Endodermal cell (in vitro differentiated cells): ENCODE data around the gene RAPGEF1. TPM values are rescaled to one million over a fixed set of nuclear protein-coding genes. Genes with fewer than 3 reads are reported as not detected.

Experiments used
- DNase-seq: peaks from one replicate; pipeline ENCODE4 v3.0.0-alpha.2; 2017
- H3K27ac ChIP-seq: 2 replicates; pipeline ENCODE4 v1.5.1; 2013; ENCODE audit warnings: mild to moderate bottlenecking, low read depth, low read length, moderate library complexity
- H3K27me3 ChIP-seq: 2 replicates; pipeline ENCODE4 v1.6.1; 2013; ENCODE audit warnings: mild to moderate bottlenecking, low read length, moderate library complexity; ENCODE audit not compliant: insufficient read depth, control insufficient read depth, poor library complexity, severe bottlenecking
- H3K36me3 ChIP-seq: 2 replicates; pipeline ENCODE4 v1.7.0; 2013; ENCODE audit warnings: mild to moderate bottlenecking, low read length, moderate library complexity; ENCODE audit not compliant: control insufficient read depth, insufficient read depth
- H3K4me1 ChIP-seq: one replicate; pipeline ENCODE4 v1.7.0; 2013; ENCODE audit warnings: low read length; ENCODE audit not compliant: control insufficient read depth, insufficient read depth
- H3K4me3 ChIP-seq: 2 replicates; pipeline ENCODE4 v1.5.1; 2013; ENCODE audit warnings: mild to moderate bottlenecking, low read length, moderate library complexity
- H3K9ac ChIP-seq: 2 replicates; pipeline ENCODE4 v1.6.1; 2013; ENCODE audit warnings: mild to moderate bottlenecking, low read length, moderate library complexity; ENCODE audit not compliant: poor library complexity, severe bottlenecking; ENCODE audit errors: extremely low read depth
- H3K9me3 ChIP-seq: 2 replicates; pipeline ENCODE4 v1.6.1; 2013; ENCODE audit warnings: mild to moderate bottlenecking, low read length, moderate library complexity; ENCODE audit not compliant: control insufficient read depth
- H3K27ac Mint-ChIP-seq: 2 replicates; pipeline ENCODE4 v1.8.0; 2020; ENCODE audit warnings: mixed read lengths
- H3K27me3 Mint-ChIP-seq: 2 replicates; pipeline ENCODE4 v1.8.0; 2021; ENCODE audit warnings: mild to moderate bottlenecking, mixed read lengths; ENCODE audit not compliant: insufficient read depth
- H3K36me3 Mint-ChIP-seq: 2 replicates; pipeline ENCODE4 v1.8.0; 2020; ENCODE audit warnings: low read depth, mixed read lengths
- H3K4me1 Mint-ChIP-seq: 2 replicates; pipeline ENCODE4 v1.8.0; 2020; ENCODE audit warnings: mixed read lengths
- H3K4me3 Mint-ChIP-seq: 2 replicates; pipeline ENCODE4 v1.8.0; 2020; ENCODE audit warnings: mild to moderate bottlenecking, moderate library complexity, mixed read lengths
- H3K9me3 Mint-ChIP-seq: 2 replicates; pipeline ENCODE4 v1.8.0; 2020; ENCODE audit warnings: mild to moderate bottlenecking, mixed read lengths
- CTCF ChIP-seq: fragments of 200-600 bp; sonication (generic); conservative IDR thresholded peaks from 2 replicates; pipeline ENCODE4 v1.5.0; 2021; ENCODE audit warnings: antibody characterized with exemption, mild to moderate bottlenecking
- WGBS, 2 experiments: methylation state at CpG; one replicate each; pipeline versions ENCODE4 v1.1.5 to v1.1.7; 2013; ENCODE audit warnings: missing lambda C conversion rate in 2 of 2, mixed read lengths in 1 of 2; ENCODE audit not compliant: insufficient coverage in 1 of 2, insufficient read length in 1 of 2; 5-methylcytosine and 5-hydroxymethylcytosine counted together
- total RNA-seq, 2 donors: library from RNA; stranded (reverse); fragmentation: NEBNext Ultra II Directional in 1 of 2; extraction: Animal tissue kit (Norgen Biotek cat#: 25700) in 1 of 2; gene quantifications; 2 replicates in 1 of 2; 3 replicates in 1 of 2; pipeline ENCODE4 v1.2.1, GENCODE V29; 2021

The RAPGEF1 gene
- total RNA-seq, 2 donors from 2014 or later: 63.4 to 85.5 TPM

DNA sequence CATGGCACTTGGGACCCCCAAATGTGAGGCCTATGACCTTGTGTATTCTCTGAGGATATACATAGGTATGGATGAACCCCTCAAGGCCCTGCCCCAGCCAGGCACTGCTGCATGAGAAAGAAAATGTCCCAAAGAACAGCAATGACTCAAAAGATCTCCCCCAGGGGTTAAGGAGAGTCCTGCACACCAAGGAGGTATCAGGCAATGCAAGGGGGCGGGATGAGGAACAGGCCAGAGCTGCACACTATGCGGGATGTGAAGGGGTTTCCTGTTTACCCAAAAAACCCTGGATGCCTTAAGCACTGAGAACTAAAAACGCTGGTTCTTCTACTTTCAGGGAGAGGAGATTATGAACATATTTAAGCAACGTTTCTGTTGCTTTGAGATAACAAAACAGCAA is 3.4 kb downstream of the RAPGEF1 start:
- H3K4me3 ChIP-seq: no peak overlapping the region
- no peak overlapping the region for H3K27ac ChIP-seq
- Mint-ChIP-seq H3K27me3 (no peaks in the 10 kb centered on the region), H3K4me1 (peaks cover 60% of the 10 kb centered on the region), H3K27ac (peak overlapping the region; percentile 31), H3K4me3 (no peak overlapping the region), H3K36me3 (peaks cover 4% of the 10 kb centered on the region), H3K9me3 (no peaks in the 10 kb centered on the region)
- no peak for DNase-seq
- H3K9ac ChIP-seq: no peak overlapping the region
- H3K36me3 ChIP-seq: no peaks in the 10 kb centered on the region
- no peaks in the 10 kb centered on the region for H3K27me3 ChIP-seq
- peaks cover 10% of the 10 kb centered on the region for H3K9me3 ChIP-seq
- H3K4me1 ChIP-seq: peaks cover 3% of the 10 kb centered on the region
- 87 to 90% methylated on average over 4 of the region's 4 CpGs for WGBS, 2 experiments
- TF ChIP-seq CTCF: peak; percentile 17

DNA sequence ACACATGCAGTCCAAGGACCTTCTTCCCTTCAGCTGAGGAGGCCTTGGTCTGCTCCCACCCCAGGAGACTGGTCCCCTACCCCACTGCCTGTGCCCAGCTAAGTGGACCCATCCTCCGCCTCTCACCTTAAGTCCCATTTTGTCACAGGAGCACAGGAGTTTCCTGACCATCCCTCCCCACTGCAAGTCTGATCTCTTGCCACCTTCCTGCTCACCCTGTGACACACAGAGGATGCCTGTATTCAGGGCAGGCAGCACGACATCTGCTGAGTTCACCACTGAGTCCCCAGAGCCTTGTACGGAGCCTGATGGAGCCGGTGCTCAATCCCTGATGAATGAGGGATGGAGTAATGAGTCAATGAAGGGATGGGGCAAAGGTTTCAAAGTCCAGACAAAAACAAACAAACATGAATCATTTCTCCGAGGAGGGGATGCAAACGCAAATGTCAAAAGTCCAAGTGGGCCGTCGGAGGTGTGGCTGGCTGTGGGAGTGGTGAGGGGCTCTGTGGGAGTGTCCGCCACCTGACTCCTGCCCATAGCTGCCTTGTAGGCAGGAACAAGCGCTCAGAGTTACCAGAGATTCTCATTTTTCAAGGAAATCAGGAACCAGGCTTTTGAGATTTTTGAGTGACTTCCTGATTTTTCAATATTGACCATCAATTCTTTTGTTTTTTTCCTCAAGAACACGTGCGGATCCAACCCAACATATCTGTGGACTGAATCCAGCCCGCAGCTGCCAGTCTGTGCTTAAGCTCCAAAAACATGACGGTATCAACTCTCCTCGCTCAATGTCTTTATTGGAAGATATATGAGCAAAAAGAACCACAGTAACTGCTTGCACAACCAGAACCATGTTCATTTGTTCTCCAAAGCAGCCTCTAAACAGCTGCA is 4.4 kb downstream of the RAPGEF1 start:
- Mint-ChIP-seq H3K4me3 (no peak overlapping the region), H3K27me3 (no peaks in the 10 kb centered on the region), H3K4me1 (peaks cover 69% of the 10 kb centered on the region), H3K36me3 (peaks cover 4% of the 10 kb centered on the region), H3K27ac (peak overlapping the region; percentile 69), H3K9me3 (no peaks in the 10 kb centered on the region)
- DNase-seq: no peak
- TF ChIP-seq CTCF: no peak
- Histone ChIP-seq H3K9me3 (peaks cover 4% of the 10 kb centered on the region), H3K27me3 (no peaks in the 10 kb centered on the region), H3K9ac (no peak overlapping the region), H3K27ac (no peak overlapping the region), H3K36me3 (no peaks in the 10 kb centered on the region), H3K4me1 (peaks cover 4% of the 10 kb centered on the region), H3K4me3 (no peak overlapping the region)
- WGBS, 2 experiments: 93 to 95% methylated on average over 13 to 15 of the region's 15 CpGs

DNA sequence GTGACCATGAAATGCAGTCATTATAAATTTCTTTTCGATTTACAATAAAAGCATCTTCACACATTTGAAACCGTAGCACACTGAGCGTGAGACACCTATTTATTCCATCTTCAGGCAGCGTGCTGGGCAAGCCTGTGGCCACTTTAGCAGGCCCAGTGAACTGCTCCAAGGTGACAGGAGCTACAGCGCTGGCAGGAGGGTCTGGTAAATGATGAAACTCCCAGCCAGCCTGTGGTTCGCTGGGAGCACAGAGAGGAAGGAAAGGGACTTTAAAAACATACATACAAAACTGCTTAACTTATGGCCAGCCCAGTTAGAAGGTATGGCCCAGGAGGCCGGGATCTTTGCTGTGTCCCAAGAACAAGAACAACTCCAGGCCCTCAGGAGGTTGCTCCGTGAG is 5.1 kb downstream of the RAPGEF1 start:
- Mint-ChIP-seq H3K27ac (peak overlapping the region; percentile 69), H3K9me3 (no peaks in the 10 kb centered on the region), H3K4me3 (no peak overlapping the region), H3K4me1 (peaks cover 69% of the 10 kb centered on the region), H3K27me3 (no peaks in the 10 kb centered on the region), H3K36me3 (peaks cover 4% of the 10 kb centered on the region)
- TF ChIP-seq CTCF: no peak
- no peak for DNase-seq
- Histone ChIP-seq H3K27me3 (no peaks in the 10 kb centered on the region), H3K9ac (no peak overlapping the region), H3K36me3 (no peaks in the 10 kb centered on the region), H3K4me3 (no peak overlapping the region), H3K9me3 (no peaks in the 10 kb centered on the region), H3K27ac (no peak overlapping the region), H3K4me1 (peaks cover 4% of the 10 kb centered on the region)
- 90 to 94% methylated on average over 5 to 7 of the region's 8 CpGs for WGBS, 2 experiments
